Astrocyte (in vitro differentiated cells and primary cell): Measurements from ENCODE around the gene TPT1. TPM values are rescaled to one million over a fixed set of nuclear protein-coding genes. Genes with fewer than 3 reads are reported as not detected.

Experiments used
- DNase-seq: peaks from one replicate; pipeline ENCODE4 v3.0.0-alpha.2; 2010; ENCODE audit warnings: low read depth
- FAIRE-seq: peaks from 2 replicates; lab custom pipeline; 2011; peaks lifted over from hg19 to GRCh38; lab: Jason Lieb, UNC
- H2AFZ ChIP-seq: 2 replicates; pipeline ENCODE4 v1.6.0; 2012; ENCODE audit warnings: low read depth, low read length, inconsistent platforms
- H3K27ac ChIP-seq: 2 replicates; pipeline ENCODE4 v1.5.1; 2011; ENCODE audit warnings: low read depth, low read length, inconsistent platforms
- H3K27me3 ChIP-seq: 2 replicates; pipeline ENCODE4 v1.6.0; 2011; ENCODE audit warnings: low read length, inconsistent platforms; ENCODE audit not compliant: insufficient read depth
- H3K36me3 ChIP-seq: 2 replicates; pipeline ENCODE4 v1.5.1; 2011; ENCODE audit warnings: low read length, inconsistent platforms; ENCODE audit not compliant: insufficient read depth
- H3K4me1 ChIP-seq: 2 replicates; pipeline ENCODE4 v1.5.1; 2011; ENCODE audit warnings: low read length, inconsistent platforms; ENCODE audit not compliant: insufficient read depth
- H3K4me2 ChIP-seq: 2 replicates; pipeline ENCODE4 v1.6.0; 2012; ENCODE audit warnings: low read length, inconsistent platforms
- H3K4me3 ChIP-seq: 2 replicates; pipeline ENCODE4 v1.5.1; 2011; ENCODE audit warnings: low read depth, mild to moderate bottlenecking, low read length, inconsistent platforms; ENCODE audit not compliant: insufficient read depth
- H3K79me2 ChIP-seq: 2 replicates; pipeline ENCODE4 v1.6.0; 2012; ENCODE audit warnings: mild to moderate bottlenecking, low read length, inconsistent platforms; ENCODE audit not compliant: insufficient read depth
- H3K9ac ChIP-seq: 2 replicates; pipeline ENCODE4 v1.6.0; 2012; ENCODE audit warnings: mild to moderate bottlenecking, low read length, inconsistent platforms
- H3K9me3 ChIP-seq: 2 replicates; pipeline ENCODE4 v1.5.1; 2012; ENCODE audit warnings: low read depth, mild to moderate bottlenecking, low read length, inconsistent platforms; ENCODE audit not compliant: insufficient read depth
- H4K20me1 ChIP-seq: 2 replicates; pipeline ENCODE4 v1.6.0; 2012; ENCODE audit warnings: low read length, inconsistent platforms; ENCODE audit not compliant: insufficient read depth
- H3K27ac Mint-ChIP-seq: one replicate; pipeline ENCODE4 v1.8.0; 2021; ENCODE audit warnings: mild to moderate bottlenecking, mixed read lengths; ENCODE audit not compliant: unreplicated experiment
- H3K27me3 Mint-ChIP-seq: one replicate; pipeline ENCODE4 v1.8.0; 2021; ENCODE audit warnings: low read depth, mixed read lengths; ENCODE audit not compliant: unreplicated experiment
- H3K36me3 Mint-ChIP-seq: one replicate; pipeline ENCODE4 v1.8.0; 2021; ENCODE audit warnings: low read depth, mixed read lengths; ENCODE audit not compliant: unreplicated experiment
- H3K4me1 Mint-ChIP-seq: one replicate; pipeline ENCODE4 v1.8.0; 2021; ENCODE audit warnings: low read depth, mixed read lengths; ENCODE audit not compliant: unreplicated experiment
- H3K4me3 Mint-ChIP-seq: one replicate; pipeline ENCODE4 v1.8.0; 2021; ENCODE audit warnings: mild to moderate bottlenecking, moderate library complexity, mixed read lengths; ENCODE audit not compliant: unreplicated experiment
- H3K9me3 Mint-ChIP-seq: one replicate; pipeline ENCODE4 v1.8.0; 2021; ENCODE audit warnings: mild to moderate bottlenecking, mixed read lengths; ENCODE audit not compliant: unreplicated experiment
- EZH2 ChIP-seq: IDR thresholded peaks from 2 replicates; pipeline ENCODE4 v1.6.1; 2012; ENCODE audit warnings: mild to moderate bottlenecking, low read length, inconsistent platforms; ENCODE audit not compliant: insufficient read depth
- total RNA-seq: library from RNA; stranded (reverse); gene quantifications from 2 replicates; pipeline ENCODE4 v1.2.1, GENCODE V29; 2021
- TF ChIP-seq, protein P1 (sequence below): IDR thresholded peaks from 2 replicates; pipeline ENCODE4 v1.5.1; 2011; ENCODE audit warnings: low read depth, mild to moderate bottlenecking, inconsistent platforms, low read length, moderate library complexity; ENCODE audit not compliant: insufficient read depth

The TPT1 gene
- total RNA-seq, 1 donor from 2014 or later, result 2,540 TPM

DNA sequence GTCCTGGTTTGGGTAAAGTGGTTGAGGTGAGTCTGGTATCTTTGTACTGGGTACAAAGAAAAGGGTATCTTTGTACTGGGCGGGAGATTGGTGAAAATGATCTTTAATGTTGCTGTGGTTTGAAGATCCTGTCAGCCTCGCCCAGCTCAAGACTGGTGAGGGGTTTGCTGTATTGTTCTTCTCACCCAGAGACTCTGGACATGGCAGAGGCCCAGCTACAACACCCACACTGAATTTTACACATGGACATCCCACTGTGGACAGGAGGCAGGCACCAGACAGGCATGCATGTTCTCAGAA, 42.8 kb downstream of the TPT1 start:
- Histone ChIP-seq H3K27ac (no peak overlapping the region), H3K4me3 (no peak overlapping the region), H3K4me1 (no peaks in the 10 kb centered on the region), H4K20me1 (no peaks in the 10 kb centered on the region), H3K36me3 (no peaks in the 10 kb centered on the region), H2AFZ (no peak overlapping the region), H3K4me2 (no peak overlapping the region), H3K9me3 (no peaks in the 10 kb centered on the region), H3K27me3 (no peaks in the 10 kb centered on the region), H3K9ac (no peak overlapping the region), H3K79me2 (no peaks in the 10 kb centered on the region)
- Mint-ChIP-seq H3K9me3 (peaks cover 2% of the 10 kb centered on the region), H3K36me3 (peaks cover 1% of the 10 kb centered on the region), H3K4me1 (no peaks in the 10 kb centered on the region), H3K27me3 (no peaks in the 10 kb centered on the region), H3K27ac (no peak overlapping the region), H3K4me3 (no peak overlapping the region)
- TF ChIP-seq, protein P1, sequence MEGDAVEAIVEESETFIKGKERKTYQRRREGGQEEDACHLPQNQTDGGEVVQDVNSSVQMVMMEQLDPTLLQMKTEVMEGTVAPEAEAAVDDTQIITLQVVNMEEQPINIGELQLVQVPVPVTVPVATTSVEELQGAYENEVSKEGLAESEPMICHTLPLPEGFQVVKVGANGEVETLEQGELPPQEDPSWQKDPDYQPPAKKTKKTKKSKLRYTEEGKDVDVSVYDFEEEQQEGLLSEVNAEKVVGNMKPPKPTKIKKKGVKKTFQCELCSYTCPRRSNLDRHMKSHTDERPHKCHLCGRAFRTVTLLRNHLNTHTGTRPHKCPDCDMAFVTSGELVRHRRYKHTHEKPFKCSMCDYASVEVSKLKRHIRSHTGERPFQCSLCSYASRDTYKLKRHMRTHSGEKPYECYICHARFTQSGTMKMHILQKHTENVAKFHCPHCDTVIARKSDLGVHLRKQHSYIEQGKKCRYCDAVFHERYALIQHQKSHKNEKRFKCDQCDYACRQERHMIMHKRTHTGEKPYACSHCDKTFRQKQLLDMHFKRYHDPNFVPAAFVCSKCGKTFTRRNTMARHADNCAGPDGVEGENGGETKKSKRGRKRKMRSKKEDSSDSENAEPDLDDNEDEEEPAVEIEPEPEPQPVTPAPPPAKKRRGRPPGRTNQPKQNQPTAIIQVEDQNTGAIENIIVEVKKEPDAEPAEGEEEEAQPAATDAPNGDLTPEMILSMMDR, result no peak
- no peak for TF ChIP-seq EZH2
- FAIRE-seq (no peak), DNase-seq (no peak)

DNA sequence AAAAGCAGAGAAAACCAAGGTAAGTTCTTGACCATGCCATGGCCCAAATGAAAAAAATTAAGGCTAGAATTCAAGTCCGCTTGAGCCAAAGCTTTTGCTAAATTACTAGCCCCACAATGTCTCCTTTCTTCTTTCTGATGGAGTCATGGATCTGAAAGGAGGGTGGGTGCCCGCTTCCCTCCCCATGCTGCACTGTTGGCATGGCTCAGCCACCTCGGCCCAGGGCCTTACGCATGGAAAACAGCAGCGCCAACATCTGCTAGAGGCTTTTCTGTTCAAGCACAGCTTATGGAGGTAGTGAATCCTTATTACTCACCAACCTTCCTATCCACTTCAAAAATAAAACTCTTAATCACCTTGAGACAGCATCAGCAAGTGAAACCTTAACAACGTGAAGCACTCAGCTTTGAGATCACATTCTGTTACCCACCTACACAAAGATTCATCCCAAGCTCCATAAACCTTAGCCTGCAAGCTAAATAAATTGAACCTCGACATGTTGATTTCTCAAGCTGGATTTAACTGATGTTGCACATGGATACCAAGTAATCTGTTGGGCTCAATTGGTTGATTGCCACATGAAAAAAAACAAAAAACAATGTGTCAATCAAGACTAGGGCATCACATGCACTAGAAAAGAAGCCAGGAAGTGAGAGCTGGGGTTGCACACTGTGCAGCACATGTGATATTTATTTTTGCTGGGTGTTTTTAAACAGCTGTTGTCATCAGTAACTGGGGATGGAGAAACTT, 43.4 kb downstream of the TPT1 start:
- H3K9ac ChIP-seq, result no peak overlapping the region
- no peak for FAIRE-seq
- Mint-ChIP-seq H3K9me3 (peaks cover 2% of the 10 kb centered on the region), H3K27ac (no peak overlapping the region), H3K4me3 (no peak overlapping the region), H3K27me3 (no peaks in the 10 kb centered on the region), H3K4me1 (no peaks in the 10 kb centered on the region), H3K36me3 (peaks cover 1% of the 10 kb centered on the region)
- TF ChIP-seq, protein P1, result no peak
- TF ChIP-seq EZH2, result no peak
- no peak overlapping the region for H3K27ac ChIP-seq
- H4K20me1 ChIP-seq, result no peaks in the 10 kb centered on the region
- no peak overlapping the region for H3K4me2 ChIP-seq
- no peaks in the 10 kb centered on the region for H3K27me3 ChIP-seq
- DNase-seq, result no peak
- H3K79me2 ChIP-seq, result no peaks in the 10 kb centered on the region
- H3K4me1 ChIP-seq, result no peaks in the 10 kb centered on the region
- no peak overlapping the region for H3K4me3 ChIP-seq
- H3K36me3 ChIP-seq, result no peaks in the 10 kb centered on the region
- H3K9me3 ChIP-seq, result no peaks in the 10 kb centered on the region
- H2AFZ ChIP-seq, result no peak overlapping the region

DNA sequence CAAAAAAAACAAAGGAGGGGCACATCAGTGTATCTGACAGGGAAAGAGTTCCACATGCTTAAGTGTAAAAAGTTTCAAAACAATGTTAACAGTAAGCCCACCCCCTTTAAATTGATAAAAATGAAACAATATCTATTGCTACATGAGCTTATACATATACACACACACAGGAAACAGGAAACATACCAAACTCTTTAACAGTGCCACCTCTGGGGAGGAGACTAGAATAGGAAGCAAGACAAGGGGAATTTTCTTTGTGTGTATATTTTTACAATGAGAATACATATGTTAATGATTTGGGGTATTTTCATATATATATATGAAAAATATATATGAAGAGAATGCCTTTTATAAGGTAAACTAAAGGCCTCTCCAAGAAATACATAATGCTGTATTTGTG, 44.7 kb downstream of the TPT1 start:
- H3K36me3 Mint-ChIP-seq, result peaks cover 1% of the 10 kb centered on the region
- DNase-seq, result no peak
- FAIRE-seq, result no peak
- no peaks in the 10 kb centered on the region for H3K4me1 Mint-ChIP-seq
- peaks cover 2% of the 10 kb centered on the region for H3K9me3 Mint-ChIP-seq
- Histone ChIP-seq H3K4me3 (no peak overlapping the region), H3K4me2 (no peak overlapping the region), H3K36me3 (no peaks in the 10 kb centered on the region), H3K79me2 (no peaks in the 10 kb centered on the region), H3K9me3 (no peaks in the 10 kb centered on the region), H4K20me1 (no peaks in the 10 kb centered on the region), H3K27me3 (no peaks in the 10 kb centered on the region), H2AFZ (no peak overlapping the region), H3K9ac (no peak overlapping the region), H3K4me1 (no peaks in the 10 kb centered on the region), H3K27ac (no peak overlapping the region)
- no peak for TF ChIP-seq EZH2
- TF ChIP-seq, protein P1, result no peak
- no peak overlapping the region for H3K4me3 Mint-ChIP-seq
- no peaks in the 10 kb centered on the region for H3K27me3 Mint-ChIP-seq
- H3K27ac Mint-ChIP-seq, result no peak overlapping the region
